UCSD-AML1 (cell line): ENCODE results near the gene ASTN2.
"Not testable (repeated sequence)": the region's sequence is repeated elsewhere in the genome, so short reads cannot be mapped to it uniquely, and the experiment has no call there.

Experiments
- DNase-seq: peaks from one replicate; lab custom pipeline; 2025; ENCODE audit not compliant: unreplicated experiment; lab: John Stamatoyannopoulos, UW

ASTN2 gene

DNA sequence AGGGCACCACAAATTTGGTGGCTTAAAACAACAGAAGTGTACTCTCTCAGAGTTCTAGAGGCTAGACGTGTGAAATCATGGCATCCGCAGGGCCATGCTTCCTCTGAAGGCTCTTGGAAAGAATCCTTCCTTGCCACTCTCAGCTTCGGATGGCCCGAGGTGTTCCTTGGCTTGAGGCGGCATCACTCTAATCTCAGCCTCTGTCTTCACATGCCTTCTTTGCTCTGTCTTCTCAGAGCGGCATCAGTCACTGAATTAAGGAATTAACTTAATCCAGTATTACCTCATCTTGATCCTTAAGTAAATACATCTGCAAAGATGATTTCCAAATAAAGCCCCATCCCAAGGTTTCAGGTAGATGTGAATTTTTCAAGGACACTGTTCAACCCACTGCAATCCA, 938.9 kb downstream of the ASTN2 start:
- DNase-seq = no peak

DNA sequence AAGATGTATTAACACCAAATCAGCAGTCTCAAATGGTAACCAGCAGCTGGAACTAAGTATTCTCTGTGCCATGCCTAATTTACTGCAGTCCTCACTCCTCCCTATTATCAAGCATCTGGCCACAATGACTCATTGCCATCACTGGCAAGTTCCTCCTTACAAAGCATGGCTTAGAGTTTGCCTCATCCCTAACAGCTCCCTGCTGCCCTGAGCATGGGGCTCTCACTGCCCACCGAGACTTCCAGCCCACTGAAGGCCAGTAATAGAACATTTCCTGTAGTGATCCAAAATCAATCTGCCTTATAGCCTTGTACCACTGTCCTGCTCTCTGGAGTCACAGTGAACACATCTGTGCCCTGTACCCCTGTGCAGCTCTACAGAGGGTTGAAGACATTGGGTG, 939.7 kb downstream of the ASTN2 start:
- no peak for DNase-seq

DNA sequence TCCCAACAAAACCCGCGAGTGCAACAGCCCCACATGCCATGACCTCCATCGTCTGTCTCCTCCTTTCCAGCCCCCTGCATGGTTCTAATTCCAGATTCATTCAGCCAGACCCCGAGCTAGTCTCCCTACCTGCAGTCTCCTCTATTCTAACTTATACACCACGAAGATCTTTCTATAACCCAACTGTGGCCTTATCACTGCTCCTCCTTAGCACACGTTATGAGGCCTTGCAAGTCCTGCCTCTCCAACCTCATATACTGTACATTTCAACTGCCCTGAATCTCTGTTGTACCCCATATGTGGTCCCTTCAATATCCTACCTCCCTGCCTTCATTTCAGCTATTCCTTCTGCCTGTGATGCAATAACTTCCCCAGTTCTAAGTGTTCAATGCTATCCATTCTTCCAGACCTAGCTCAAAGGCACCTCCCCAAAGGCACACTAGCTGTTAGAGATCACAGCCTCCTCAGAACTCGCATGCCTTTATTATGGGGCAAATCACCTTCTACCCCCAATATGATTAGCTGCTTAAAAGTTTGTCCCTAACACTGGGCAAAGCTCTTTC, 942.8 kb downstream of the ASTN2 start:
- no peak for DNase-seq

DNA sequence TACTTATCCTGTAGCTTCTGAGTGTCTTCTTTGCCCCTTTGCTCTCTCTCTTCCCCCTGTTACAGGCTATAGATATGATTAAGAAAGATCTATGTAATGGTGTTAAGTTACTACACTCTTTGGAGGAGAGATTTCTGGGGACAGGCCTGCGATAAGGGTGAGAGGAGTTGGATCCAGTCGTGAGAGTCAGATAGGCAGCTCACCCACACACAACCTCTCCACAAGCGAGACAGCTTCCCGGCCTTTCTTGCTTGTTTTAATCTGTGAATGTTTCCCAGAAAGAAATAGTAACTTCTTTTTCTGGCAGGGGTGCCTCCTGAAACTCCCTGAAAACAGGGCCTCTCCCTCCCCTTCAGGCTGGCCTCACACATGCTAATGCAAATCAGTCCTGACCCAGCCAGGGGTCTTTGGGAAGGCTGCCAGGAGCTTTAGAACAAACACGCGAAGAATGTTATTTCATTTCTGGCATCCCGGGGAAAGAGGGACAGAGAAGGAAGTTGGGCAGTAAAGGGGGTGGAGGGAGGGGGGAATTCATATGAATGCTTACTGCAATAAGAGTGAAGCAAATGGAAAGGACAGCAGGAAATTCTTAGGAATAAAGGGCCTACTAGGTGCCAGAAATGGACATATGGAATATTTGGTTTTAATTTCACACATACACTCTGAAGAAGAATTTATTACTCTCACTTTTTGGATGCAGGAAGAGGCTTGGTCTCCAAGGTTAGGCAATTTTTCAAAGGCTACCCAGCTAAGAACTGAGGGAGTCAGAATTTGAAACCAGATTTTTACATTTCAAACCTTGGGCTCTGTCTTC, 943.6 kb downstream of the ASTN2 start:
- no peak for DNase-seq

DNA sequence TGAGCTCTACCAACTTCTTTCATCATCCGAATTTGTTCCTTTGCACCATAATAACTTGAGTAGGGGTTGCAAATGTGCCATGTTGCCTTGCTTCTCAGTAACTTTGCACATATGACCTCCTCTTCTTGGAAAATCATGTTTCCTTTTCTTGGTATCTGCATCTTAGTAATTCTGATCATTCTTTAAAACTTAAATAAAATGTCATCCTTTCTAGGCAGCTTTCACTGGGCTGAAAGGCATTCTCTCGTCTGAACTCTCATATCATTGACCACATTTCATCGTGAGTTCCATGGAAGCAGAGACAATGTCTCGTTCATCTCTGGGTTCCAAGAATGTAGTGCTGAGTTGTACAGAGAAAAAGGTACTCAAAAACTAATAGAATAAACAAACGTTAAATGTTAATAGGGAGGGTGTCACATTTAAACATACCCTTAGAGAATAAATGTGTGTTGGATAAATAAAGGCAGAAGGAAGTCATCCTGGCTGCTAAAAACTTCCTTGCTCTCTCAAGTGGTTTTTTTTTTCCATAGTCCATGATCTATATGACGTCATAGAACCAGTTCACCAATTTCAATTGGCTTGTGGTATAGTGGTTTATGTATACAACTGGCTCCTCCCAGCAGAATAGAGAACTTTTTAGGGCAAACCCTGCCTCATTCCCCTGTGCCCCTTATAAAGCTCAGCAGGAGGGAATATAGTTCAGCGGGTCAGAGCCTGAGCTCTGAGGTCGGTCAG, 945.9 kb downstream of the ASTN2 start:
- DNase-seq = no peak

DNA sequence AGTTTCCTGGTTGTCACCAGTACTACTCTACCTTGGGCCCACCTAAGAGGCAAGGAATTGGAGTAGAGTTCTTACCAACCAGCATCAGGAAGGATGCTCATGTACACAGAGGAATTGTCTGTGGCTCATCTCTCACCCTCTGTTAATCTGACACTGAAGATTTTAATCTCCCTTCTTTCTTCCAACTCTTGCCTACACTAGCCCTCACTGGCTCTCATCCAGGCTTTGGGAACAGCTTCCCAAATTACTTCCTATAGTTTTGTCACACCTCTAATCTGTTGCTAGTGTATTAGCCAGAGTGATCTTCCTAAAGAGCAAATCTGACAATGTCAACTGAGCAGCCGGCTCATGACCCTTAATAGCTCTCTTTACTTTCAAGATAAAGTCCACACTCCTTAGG, 946.5 kb downstream of the ASTN2 start:
- no peak for DNase-seq

DNA sequence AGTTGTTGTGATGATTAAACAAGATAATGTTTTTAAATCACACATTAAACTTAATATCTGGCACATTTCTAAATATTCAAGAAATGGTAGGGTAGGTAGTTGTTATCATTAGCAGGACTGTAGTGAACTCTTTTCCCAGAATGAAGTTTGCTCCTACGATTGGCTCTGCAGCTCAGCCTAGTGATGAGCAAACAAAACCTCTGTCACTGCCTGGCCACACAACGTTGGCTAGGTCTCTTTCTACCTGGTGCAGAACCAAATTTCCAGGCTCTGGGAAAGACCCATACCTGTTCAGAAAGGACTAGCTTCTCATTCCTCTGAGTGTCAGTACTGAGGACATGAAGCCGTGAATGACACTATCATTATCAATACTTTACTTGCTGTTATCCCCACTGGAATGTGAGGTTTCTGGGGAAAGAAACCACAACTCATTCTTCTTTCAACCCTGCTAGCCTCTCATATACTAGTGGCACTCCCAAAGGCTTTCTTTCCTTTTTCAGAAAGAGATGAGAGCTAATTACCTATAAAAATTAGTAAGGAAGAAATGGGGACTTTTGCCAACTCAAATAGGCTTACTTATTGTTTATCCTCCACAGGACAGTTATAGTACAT, 947.0 kb downstream of the ASTN2 start:
- no peak for DNase-seq

DNA sequence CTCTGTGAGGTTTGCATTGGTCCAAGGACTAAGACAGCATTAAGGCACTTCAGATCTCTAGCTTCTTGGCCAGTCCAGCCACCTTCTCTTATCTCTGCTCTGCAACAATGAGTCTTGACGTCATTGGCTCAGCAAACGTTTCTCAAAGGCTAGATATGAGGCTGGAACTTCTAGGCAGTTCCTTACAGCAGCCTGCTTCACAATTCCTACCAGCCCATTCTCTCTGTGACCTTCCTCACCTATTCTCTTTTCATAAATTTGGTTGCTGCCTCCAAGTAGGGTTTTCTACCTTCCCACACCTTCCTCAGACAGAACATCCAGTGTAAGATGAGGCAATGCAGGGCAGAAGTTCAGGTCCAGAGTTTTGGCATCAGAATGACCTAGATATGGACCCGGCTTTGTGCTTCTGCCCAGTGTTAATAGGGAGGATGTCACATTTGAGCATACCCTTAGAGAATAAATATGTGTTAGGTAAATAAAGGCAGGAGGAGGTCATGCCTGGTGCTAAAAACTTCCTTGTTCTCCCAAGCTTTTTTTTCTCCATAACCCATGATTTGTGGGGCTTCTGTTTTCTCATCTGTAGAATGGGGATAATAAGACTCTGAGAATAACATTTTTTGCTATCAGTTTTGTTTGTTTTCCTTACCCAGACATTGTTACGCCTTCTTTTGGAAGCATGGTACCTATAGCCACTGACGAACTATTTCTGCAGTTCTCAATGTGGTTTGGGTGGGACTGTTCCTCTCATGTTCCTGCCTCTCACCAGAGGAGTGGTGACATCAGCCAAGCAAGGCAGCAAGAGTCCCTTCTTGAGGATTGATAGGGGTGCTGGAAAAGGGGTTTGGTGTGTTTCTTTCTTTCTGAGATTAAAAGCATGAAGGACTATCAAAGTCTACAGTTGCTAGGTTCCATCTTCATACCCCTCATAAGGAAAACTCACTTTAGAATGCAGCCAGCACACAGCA, 948.3 kb downstream of the ASTN2 start:
- DNase-seq = no peak

DNA sequence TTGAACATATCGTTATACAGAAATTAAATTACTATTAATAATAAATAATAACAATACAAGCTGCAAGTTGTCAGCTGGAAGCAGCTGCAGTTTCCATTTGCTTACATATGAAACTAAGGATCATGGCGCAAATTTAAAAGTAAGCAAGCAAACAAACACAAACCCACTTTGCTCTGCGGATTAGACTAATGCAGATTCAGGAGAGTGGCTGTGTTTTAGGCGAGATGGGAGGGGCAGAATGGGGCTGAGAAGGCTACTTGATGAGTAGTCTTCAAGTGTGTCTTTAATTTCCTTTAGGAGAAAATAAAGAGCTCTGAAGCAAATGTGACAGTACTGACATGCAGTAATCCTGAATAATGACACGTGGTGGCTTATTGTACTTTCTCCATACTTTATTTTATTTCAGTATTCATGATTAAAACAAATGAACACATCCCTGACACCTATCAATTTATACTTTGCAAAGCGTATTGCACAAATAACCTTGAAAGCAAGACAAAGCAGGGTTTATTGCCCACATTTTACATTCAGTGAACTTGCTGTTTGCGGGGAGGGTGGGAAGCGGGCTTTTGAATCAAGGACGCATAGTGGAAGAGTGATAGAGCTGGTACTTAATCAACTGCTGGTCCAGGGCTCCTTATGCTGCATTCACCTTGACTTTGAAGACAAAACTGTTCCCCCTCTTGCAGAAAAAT, 949.1 kb downstream of the ASTN2 start:
- DNase-seq = no peak

DNA sequence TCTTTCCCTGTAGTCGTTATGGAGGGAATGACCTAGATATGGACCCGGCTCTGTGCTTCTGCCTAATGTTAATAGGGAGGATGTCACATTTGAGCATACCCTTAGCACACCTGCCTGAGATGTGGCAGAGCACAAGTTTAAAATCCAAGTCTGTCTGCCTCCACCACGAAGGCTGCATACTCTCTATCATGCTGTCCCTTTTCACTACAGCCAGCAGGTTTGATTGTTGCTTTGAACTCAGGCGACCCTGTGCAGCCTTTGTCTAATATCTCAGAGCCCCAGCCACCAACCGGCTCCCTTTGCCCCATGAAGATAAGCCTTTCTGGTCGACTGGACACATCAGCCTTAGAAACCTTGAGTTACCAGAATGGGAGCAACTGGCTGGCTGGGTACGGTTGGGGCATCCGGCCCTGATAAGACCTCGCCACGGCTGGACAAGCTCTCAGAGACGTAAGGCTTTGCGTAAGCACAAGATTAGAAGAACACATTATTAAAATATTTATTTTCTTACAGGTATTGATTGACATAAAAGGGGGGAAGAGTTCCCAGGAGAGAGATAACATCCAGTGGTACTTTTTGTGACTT, 949.8 kb downstream of the ASTN2 start:
- no peak for DNase-seq

DNA sequence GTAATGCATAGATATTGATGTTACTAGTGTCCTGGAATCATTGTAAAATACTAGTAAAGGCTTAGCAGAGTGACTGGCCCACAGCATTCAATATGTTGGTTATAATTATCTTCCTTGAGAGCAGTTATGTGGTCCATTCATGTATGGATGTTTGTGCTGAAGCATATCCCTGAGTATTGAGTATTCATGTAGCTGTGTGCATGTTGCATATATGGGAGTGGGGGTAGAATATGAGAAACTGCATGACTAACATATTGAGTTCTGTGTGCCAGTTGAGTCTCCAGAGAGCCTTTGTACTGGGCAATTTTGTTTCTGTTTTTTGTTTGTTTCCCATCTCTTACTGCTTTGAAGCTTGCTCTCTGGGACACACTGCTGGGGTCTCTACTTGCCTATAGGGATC, 950.4 kb downstream of the ASTN2 start:
- no peak for DNase-seq

DNA sequence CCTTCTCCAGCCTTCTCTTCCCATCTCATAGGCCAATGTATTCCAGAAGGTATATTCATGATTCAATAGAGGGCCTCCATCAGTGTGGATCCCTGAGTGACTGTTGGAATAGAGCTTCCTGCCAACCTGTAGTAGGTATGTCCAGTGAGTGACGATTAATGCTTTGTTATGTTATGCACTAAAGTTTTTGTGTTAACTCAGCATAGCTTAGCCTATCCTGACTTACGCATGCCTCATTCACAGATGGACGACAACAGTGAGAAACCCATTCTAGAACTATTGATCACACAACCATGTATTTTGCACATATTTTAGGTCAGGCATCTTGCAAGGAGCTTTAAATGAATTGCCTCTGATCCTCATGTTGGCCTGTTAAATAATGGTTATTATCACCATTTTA, 953.2 kb downstream of the ASTN2 start:
- no peak for DNase-seq

DNA sequence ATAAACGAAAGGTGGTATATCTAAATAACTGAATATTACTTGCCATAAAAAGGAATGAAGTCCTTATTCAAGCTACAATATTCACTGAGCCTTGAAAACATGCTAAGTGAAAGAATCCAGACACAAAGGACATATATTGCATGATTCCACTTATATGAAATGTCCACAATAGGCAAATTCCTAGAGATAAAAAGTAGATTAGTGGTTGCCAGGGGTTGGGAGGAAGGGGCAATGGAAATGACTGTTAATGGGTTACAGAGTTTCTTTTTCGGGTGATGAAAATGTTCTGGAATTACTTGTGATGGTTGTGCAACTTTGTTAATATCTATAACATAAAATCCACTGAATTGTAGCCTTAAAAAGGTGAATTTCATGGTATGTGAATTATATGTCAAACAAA, 954.8 kb downstream of the ASTN2 start:
- no peak for DNase-seq

DNA sequence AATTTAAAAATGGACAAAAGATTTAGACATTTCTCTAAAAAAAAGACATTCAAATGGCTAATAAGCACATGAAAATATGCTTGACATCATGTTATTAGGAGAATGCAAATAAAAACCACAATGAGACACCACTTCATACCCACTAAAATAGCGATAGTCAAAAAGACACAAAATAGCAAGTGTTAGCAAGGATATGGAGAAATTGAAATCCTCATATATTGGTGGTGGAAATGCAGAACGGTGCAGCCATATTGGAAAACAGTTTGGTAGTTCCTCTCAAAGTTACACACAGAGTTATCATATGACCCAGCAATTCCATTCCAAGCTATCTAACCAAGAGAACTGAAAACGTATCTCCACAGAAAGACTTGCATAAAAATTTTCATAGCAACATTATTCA, 955.3 kb downstream of the ASTN2 start:
- DNase-seq = no peak

DNA sequence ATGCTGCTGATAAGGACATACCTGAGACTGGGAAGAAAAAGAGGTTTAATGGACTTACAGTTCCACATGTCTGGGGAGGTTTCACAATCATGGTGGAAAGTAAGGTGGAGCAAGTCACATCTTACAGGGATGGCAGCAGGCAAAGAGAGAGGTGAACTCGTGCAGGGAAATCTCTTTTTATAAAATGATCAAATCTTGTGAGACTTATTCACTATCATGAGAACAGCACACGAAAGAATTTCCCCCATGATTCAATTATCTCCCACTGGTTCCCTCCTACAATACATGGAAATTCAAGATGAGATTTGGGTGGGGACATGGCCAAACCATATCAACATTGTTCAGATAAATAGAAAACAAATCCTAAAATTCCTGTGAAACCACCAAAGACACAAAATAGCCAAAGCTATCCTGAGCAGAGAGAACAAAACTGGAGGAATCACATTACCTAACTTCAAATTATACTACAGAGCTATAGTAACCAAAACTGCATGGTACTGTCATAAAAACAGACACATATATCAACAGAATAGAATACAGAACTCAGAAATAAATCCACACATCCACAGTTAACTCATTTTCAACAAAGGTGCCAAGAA, 958.3 kb downstream of the ASTN2 start:
- no peak for DNase-seq

DNA sequence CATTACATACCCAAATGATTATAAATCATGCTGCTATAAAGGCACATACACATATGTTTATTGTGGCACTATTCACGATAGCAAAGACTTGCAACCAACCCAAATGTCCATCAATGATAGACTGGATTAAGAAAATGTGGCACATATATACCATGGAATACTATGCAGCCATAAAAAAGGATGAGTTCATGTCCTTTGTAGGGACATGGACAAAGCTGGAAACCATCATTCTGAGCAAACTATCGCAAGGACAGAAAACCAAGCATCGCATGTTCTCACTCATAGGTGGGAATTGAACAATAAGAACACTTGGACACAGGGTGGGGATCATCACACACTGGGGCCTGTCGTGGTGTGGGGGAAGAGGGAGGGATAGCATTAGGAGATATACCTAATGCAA, 960.3 kb downstream of the ASTN2 start:
- DNase-seq = not testable (repeated sequence)

DNA sequence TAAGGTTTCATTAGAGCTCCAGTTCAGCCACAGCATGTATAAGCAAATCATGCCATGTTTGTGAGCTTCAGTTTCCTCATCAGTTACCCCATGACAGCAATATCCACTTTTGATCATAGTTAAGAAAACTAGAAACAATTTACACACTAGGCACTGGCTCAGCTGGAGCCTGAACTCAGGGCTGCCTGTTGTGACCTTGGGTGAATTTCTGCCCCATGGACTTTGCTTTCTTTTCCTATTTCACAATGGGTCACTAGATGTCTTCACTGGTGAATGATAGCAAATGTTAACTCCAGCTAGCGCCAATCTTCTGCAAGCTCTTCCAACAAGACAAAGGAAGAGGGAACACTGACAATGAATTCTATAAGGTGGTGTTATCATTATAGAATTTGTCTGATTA, 961.1 kb downstream of the ASTN2 start:
- DNase-seq = no peak

DNA sequence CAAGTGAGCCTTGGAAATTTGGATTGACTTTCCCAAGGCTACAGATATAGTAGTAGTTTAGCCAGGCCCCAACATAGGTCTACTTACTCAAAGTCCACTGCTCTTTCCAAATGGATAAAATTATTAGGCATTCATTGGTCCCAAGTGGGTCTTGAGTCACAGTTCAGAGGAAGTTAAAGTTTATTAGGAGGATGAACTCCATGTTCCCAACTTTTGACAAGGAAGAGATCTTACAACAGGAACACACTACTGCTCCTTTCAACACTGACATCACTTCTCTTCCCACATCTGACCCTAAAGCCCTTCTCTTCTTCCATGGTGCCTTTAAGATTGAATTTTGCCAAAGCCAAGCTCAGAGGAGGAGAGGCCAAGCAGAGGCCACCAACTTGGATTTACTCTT, 962.2 kb downstream of the ASTN2 start:
- no peak for DNase-seq

DNA sequence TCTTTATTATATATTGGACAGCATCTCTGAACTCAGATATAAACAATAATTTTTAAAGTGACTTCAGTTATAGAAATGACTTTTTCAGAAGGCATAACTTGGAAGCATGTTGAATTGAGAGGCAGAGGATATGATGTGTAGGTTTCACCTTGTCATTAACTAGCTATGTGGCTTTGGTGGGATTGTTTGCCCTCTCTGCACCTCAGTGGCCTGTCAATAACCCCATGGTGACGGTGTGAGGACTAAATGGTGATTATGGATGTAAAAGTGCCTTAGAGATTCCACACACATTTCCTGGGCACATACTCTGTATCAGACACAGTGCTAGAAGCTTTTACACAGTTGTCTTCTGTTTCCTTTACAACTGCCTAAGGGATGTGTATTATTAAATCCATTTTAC, 962.6 kb downstream of the ASTN2 start:
- DNase-seq = no peak
